GM23248 (cell line): ENCODE measurements around the gene DENND1A. TPM values are rescaled to one million over a fixed set of nuclear protein-coding genes. Genes with fewer than 3 reads are reported as not detected.

Source experiments
- DNase-seq: peaks from one replicate; pipeline ENCODE4 v3.0.0-alpha.2; 2015
- H2AFZ ChIP-seq: fragments of 200-600 bp; sonication (generic); 2 replicates; pipeline ENCODE4 v1.6.1; 2016; ENCODE audit warnings: antibody characterized with exemption
- H3F3A ChIP-seq: fragments of 200-600 bp; sonication (generic); 2 replicates; pipeline ENCODE4 v1.6.1; 2016; ENCODE audit warnings: mild to moderate bottlenecking, antibody characterized with exemption, mixed run types; ENCODE audit not compliant: insufficient read depth
- H3K27ac ChIP-seq: fragments of 200-600 bp; sonication (generic); 2 replicates; pipeline ENCODE4 v1.5.1; 2016; ENCODE audit warnings: mild to moderate bottlenecking
- H3K27me3 ChIP-seq: fragments of 200-600 bp; sonication (generic); replicated peaks from 2 replicates; pipeline ENCODE4 v1.6.1; 2016; ENCODE audit warnings: mild to moderate bottlenecking; ENCODE audit not compliant: insufficient read depth
- H3K36me3 ChIP-seq: fragments of 200-600 bp; sonication (generic); 2 replicates; pipeline ENCODE4 v1.6.1; 2016; ENCODE audit warnings: low read depth, mild to moderate bottlenecking
- H3K4me1 ChIP-seq: fragments of 200-600 bp; sonication (generic); 2 replicates; pipeline ENCODE4 v1.6.1; 2016; ENCODE audit warnings: mild to moderate bottlenecking; ENCODE audit not compliant: insufficient read depth
- H3K4me2 ChIP-seq: fragments of 200-600 bp; sonication (generic); one replicate; pipeline ENCODE4 v1.6.1; 2016; ENCODE audit warnings: mild to moderate bottlenecking; ENCODE audit not compliant: unreplicated experiment
- H3K4me3 ChIP-seq: fragments of 200-600 bp; sonication (generic); 2 replicates; pipeline ENCODE4 v1.5.1; 2016; ENCODE audit warnings: mild to moderate bottlenecking
- H3K79me2 ChIP-seq: fragments of 200-600 bp; sonication (generic); 2 replicates; pipeline ENCODE4 v1.6.1; 2016; ENCODE audit warnings: mild to moderate bottlenecking; ENCODE audit not compliant: insufficient read depth
- H3K9ac ChIP-seq: fragments of 200-600 bp; sonication (generic); 2 replicates; pipeline ENCODE4 v1.6.1; 2016; ENCODE audit warnings: mild to moderate bottlenecking
- H3K9me2 ChIP-seq: fragments of 200-600 bp; sonication (generic); 2 replicates; pipeline ENCODE4 v1.6.1; 2016; ENCODE audit warnings: mixed run types, mild to moderate bottlenecking, moderate library complexity; ENCODE audit not compliant: insufficient read depth
- H3K9me3 ChIP-seq: fragments of 200-600 bp; sonication (generic); one replicate; pipeline ENCODE4 v1.6.1; 2017; ENCODE audit warnings: low read depth
- H4K20me1 ChIP-seq: fragments of 200-600 bp; sonication (generic); 2 replicates; pipeline ENCODE4 v1.6.0; 2016; ENCODE audit not compliant: insufficient read depth
- EZH2 ChIP-seq: fragments of 200-600 bp; sonication (generic); IDR thresholded peaks from 2 replicates; pipeline ENCODE4 v1.6.1; 2018; ENCODE audit warnings: antibody characterized with exemption, mild to moderate bottlenecking; ENCODE audit not compliant: insufficient read depth, poor library complexity, severe bottlenecking
- EZH2phosphoT487 ChIP-seq: fragments of 200-600 bp; sonication (generic); IDR thresholded peaks from 2 replicates; pipeline ENCODE4 v1.6.1; 2018; ENCODE audit warnings: antibody characterized with exemption, moderate library complexity, mild to moderate bottlenecking, low read depth; ENCODE audit not compliant: insufficient read depth
- WGBS, 2 experiments: methylation state at CpG; one replicate each; pipeline ENCODE4 v1.1.6; 2015 to 2017; ENCODE audit warnings: low lambda C conversion rate in 2 of 2, low coverage in 1 of 2; ENCODE audit errors: missing lambda C conversion rate in 2 of 2; 5-methylcytosine and 5-hydroxymethylcytosine counted together
- in situ Hi-C: fragments of 300-500 bp; cut with MboI; formaldehyde crosslinking; loops from 2 replicates; pipeline ENCODE4 v1.15.0; 2020
- polyA plus RNA-seq: library from polyadenylated mRNA; unstranded; fragments of >200 nt; fragmentation: Nextera tagmentation; extraction: Ambion mirVana; gene quantifications from 2 replicates; pipeline ENCODE4 v1.2.1, GENCODE V29; 2016
- total RNA-seq: library from RNA; depleted of rRNA; stranded (reverse); fragments of >200 nt; shearing (Covaris generic); gene quantifications from 2 replicates; pipeline ENCODE4 v1.2.3, GENCODE V29; 2014

Gene DENND1A
- total and polyA plus RNA-seq, 2 experiments from 2014 or later = 13.2 to 16.4 TPM

- no peak for DNase-seq
- Histone ChIP-seq H3K4me1 (no peaks in the 10 kb centered on the region), H3K9me3 (no peaks in the 10 kb centered on the region), H3K36me3 (no peaks in the 10 kb centered on the region), H3K27me3 (no peaks in the 10 kb centered on the region), H3K79me2 (no peaks in the 10 kb centered on the region), H3K4me2 (no peak overlapping the region), H3K9ac (no peak overlapping the region), H3K9me2 (no peaks in the 10 kb centered on the region), H2AFZ (no peak overlapping the region), H3K4me3 (no peak overlapping the region), H3K27ac (no peak overlapping the region), H3F3A (no peaks in the 10 kb centered on the region), H4K20me1 (no peaks in the 10 kb centered on the region)
- in situ Hi-C loops = no loop called here
- TF ChIP-seq EZH2phosphoT487 = no peak
- no peak for TF ChIP-seq EZH2
- WGBS, 2 experiments = 78 to 79% methylated on average over 5 of the region's 5 CpGs
Measured at GRCh38 chr9:123478967-123479602, 450.8 kb downstream of the DENND1A start.

GRCh38 chr9:123478160-123478559 is 451.8 kb downstream of the DENND1A start:
- H3K36me3 ChIP-seq = no peaks in the 10 kb centered on the region
- H3F3A ChIP-seq = no peaks in the 10 kb centered on the region
- no peak overlapping the region for H3K9ac ChIP-seq
- H3K4me1 ChIP-seq = no peaks in the 10 kb centered on the region
- H3K4me3 ChIP-seq = no peak overlapping the region
- 96 to 97% methylated on average over 6 of the region's 6 CpGs for WGBS, 2 experiments
- H2AFZ ChIP-seq = no peak overlapping the region
- H3K27me3 ChIP-seq = no peaks in the 10 kb centered on the region
- in situ Hi-C loops = no loop called here
- H3K27ac ChIP-seq = no peak overlapping the region
- H3K4me2 ChIP-seq = no peak overlapping the region
- no peaks in the 10 kb centered on the region for H3K9me3 ChIP-seq
- H4K20me1 ChIP-seq = no peaks in the 10 kb centered on the region
- TF ChIP-seq EZH2 (no peak), EZH2phosphoT487 (no peak)
- H3K9me2 ChIP-seq = no peaks in the 10 kb centered on the region
- H3K79me2 ChIP-seq = no peaks in the 10 kb centered on the region
- no peak for DNase-seq

- Histone ChIP-seq H3K36me3 (no peaks in the 10 kb centered on the region), H3F3A (no peaks in the 10 kb centered on the region), H3K27ac (no peak overlapping the region), H3K9me3 (no peaks in the 10 kb centered on the region), H3K4me1 (no peaks in the 10 kb centered on the region), H4K20me1 (no peaks in the 10 kb centered on the region), H2AFZ (no peak overlapping the region), H3K79me2 (no peaks in the 10 kb centered on the region), H3K4me3 (no peak overlapping the region), H3K27me3 (no peaks in the 10 kb centered on the region), H3K9ac (no peak overlapping the region), H3K9me2 (no peaks in the 10 kb centered on the region), H3K4me2 (no peak overlapping the region)
- WGBS, 2 experiments = 93 to 95% methylated on average over 11 of the region's 11 CpGs
- TF ChIP-seq EZH2phosphoT487 (no peak), EZH2 (no peak)
- DNase-seq = no peak
- in situ Hi-C loops = no loop called here
Measured at GRCh38 chr9:123475407-123475806, 454.5 kb downstream of the DENND1A start.

GRCh38 chr9:123472862-123473614 is 456.9 kb downstream of the DENND1A start:
- Histone ChIP-seq H3K9ac (no peak overlapping the region), H3K4me3 (no peak overlapping the region), H3K9me3 (no peaks in the 10 kb centered on the region), H3K4me1 (no peaks in the 10 kb centered on the region), H4K20me1 (no peaks in the 10 kb centered on the region), H2AFZ (no peak overlapping the region), H3K27ac (no peak overlapping the region), H3K27me3 (no peaks in the 10 kb centered on the region), H3F3A (no peaks in the 10 kb centered on the region), H3K9me2 (no peaks in the 10 kb centered on the region), H3K36me3 (no peaks in the 10 kb centered on the region), H3K4me2 (no peak overlapping the region), H3K79me2 (no peaks in the 10 kb centered on the region)
- no peak for DNase-seq
- in situ Hi-C loops = no loop called here
- WGBS, 2 experiments = 80 to 83% methylated on average over 13 to 14 of the region's 14 CpGs
- TF ChIP-seq EZH2phosphoT487 (no peak), EZH2 (no peak)
